ENCODE results near the gene HGFAC. TPM values are rescaled to one million over a fixed set of nuclear protein-coding genes. Genes with fewer than 3 reads are reported as not detected.

HGFAC gene
- total RNA-seq, 4 donors from 2014 or later, result 0.54 TPM; not detected in 3

GRCh38 chr4:3429651-3430050 lies 12.1 kb upstream of the HGFAC start:
- H3K27me3 ChIP-seq, result no peaks in the 10 kb centered on the region
- H3K4me1 ChIP-seq, result no peaks in the 10 kb centered on the region
- H3K27ac ChIP-seq, result no peak overlapping the region
- no peak overlapping the region for H3K4me3 ChIP-seq (replicated peaks in 1 of 3)
- DNase-seq, result no peak
- peaks cover 3 to 5% of the 10 kb centered on the region in 2 donors for H3K36me3 ChIP-seq
- intact Hi-C loops (cut with DNase I), result no loop called here
- no peaks in the 10 kb centered on the region for H3K9me3 ChIP-seq
- WGBS, 2 donors, result 78 to 100% methylated on average over 1 to 8 of the region's 12 CpGs
- no peak for TF ChIP-seq CTCF (IDR thresholded peaks at IDR 0.05)
- TF ChIP-seq POLR2A (IDR thresholded peaks at IDR 0.05), result no peak

- WGBS, 2 donors, result 73 to 93% methylated on average over 5 to 14 of the region's 21 CpGs
- Histone ChIP-seq H3K4me3 (replicated peaks in 1 of 3) (no peak overlapping the region), H3K27ac (no peak overlapping the region), H3K4me1 (no peaks in the 10 kb centered on the region), H3K9me3 (no peaks in the 10 kb centered on the region), H3K27me3 (no peaks in the 10 kb centered on the region), H3K36me3 (peaks cover 0 to 5% of the 10 kb centered on the region in 2 donors)
- no peak for TF ChIP-seq POLR2A (IDR thresholded peaks at IDR 0.05)
- TF ChIP-seq CTCF (IDR thresholded peaks at IDR 0.05), result no peak
- no peak for DNase-seq
- intact Hi-C loops (cut with DNase I), result no loop called here
Observed at GRCh38 chr4:3430524-3430923, 11.2 kb upstream of the HGFAC start.

- TF ChIP-seq POLR2A (IDR thresholded peaks at IDR 0.05), result no peak
- no peak for TF ChIP-seq CTCF (IDR thresholded peaks at IDR 0.05)
- Histone ChIP-seq H3K9me3 (no peaks in the 10 kb centered on the region), H3K27me3 (no peaks in the 10 kb centered on the region), H3K36me3 (peaks cover 0 to 5% of the 10 kb centered on the region in 2 donors), H3K27ac (no peak overlapping the region), H3K4me1 (no peaks in the 10 kb centered on the region), H3K4me3 (replicated peaks in 1 of 3) (no peak overlapping the region)
- intact Hi-C loops (cut with DNase I), result no loop called here
- DNase-seq, result no peak
- WGBS, 2 donors, result 92 to 93% methylated on average over 24 to 28 of the region's 28 CpGs
Observed at GRCh38 chr4:3431446-3431993, 10.2 kb upstream of the HGFAC start.

- Histone ChIP-seq H3K4me3 (replicated peaks in 1 of 3) (no peak overlapping the region), H3K27me3 (no peaks in the 10 kb centered on the region), H3K9me3 (no peaks in the 10 kb centered on the region), H3K36me3 (peaks cover 0 to 5% of the 10 kb centered on the region in 2 donors), H3K27ac (no peak overlapping the region), H3K4me1 (no peaks in the 10 kb centered on the region)
- 89 to 97% methylated on average over 14 to 15 of the region's 16 CpGs for WGBS, 2 donors
- intact Hi-C loops (cut with DNase I), result no loop called here
- no peak for DNase-seq
- TF ChIP-seq POLR2A (IDR thresholded peaks at IDR 0.05) (no peak), CTCF (IDR thresholded peaks at IDR 0.05) (no peak)
Observed at GRCh38 chr4:3432381-3432790, 9.4 kb upstream of the HGFAC start.

- H3K36me3 ChIP-seq, result peaks cover 0 to 5% of the 10 kb centered on the region in 2 donors
- H3K4me3 ChIP-seq (replicated peaks in 1 of 3), result no peak overlapping the region
- WGBS, 2 donors, result 92 to 97% methylated on average over 31 to 32 of the region's 32 CpGs
- TF ChIP-seq POLR2A (IDR thresholded peaks at IDR 0.05) (no peak), CTCF (IDR thresholded peaks at IDR 0.05) (no peak)
- intact Hi-C loops (cut with DNase I), result no loop called here
- no peaks in the 10 kb centered on the region for H3K27me3 ChIP-seq
- no peaks in the 10 kb centered on the region for H3K9me3 ChIP-seq
- no peak for DNase-seq
- no peaks in the 10 kb centered on the region for H3K4me1 ChIP-seq
- no peak overlapping the region for H3K27ac ChIP-seq
Observed at GRCh38 chr4:3433138-3433869, 8.5 kb upstream of the HGFAC start.

Measured in thyroid gland (tissue), 4 donors.